GM06990 (cell line): Measurements from ENCODE around the gene ZNF296.

Experiments used
- DNase-seq: peaks from one replicate; pipeline ENCODE4 v3.0.0-alpha.2; 2011; ENCODE audit not compliant: insufficient read length; ENCODE audit errors: extremely low read depth
- H3K27me3 ChIP-seq: replicated peaks from 2 replicates; pipeline ENCODE4 v1.6.0; 2011; ENCODE audit warnings: low read length; ENCODE audit not compliant: control insufficient read depth, insufficient read depth
- H3K36me3 ChIP-seq: 2 replicates; pipeline ENCODE4 v1.5.1; 2011; ENCODE audit warnings: low read length; ENCODE audit not compliant: control insufficient read depth, insufficient read depth
- H3K4me3 ChIP-seq: replicated peaks from 2 replicates; pipeline ENCODE4 v1.5.1; 2011; ENCODE audit warnings: low read depth, mild to moderate bottlenecking, control low read depth, low read length
- TF ChIP-seq, protein P1 (sequence below): IDR thresholded peaks from 2 replicates; pipeline ENCODE4 v1.5.1; 2011; ENCODE audit warnings: low read length, control low read depth, mild to moderate bottlenecking, inconsistent platforms; ENCODE audit not compliant: insufficient read depth, poor library complexity, severe bottlenecking

ZNF296 gene

DNA sequence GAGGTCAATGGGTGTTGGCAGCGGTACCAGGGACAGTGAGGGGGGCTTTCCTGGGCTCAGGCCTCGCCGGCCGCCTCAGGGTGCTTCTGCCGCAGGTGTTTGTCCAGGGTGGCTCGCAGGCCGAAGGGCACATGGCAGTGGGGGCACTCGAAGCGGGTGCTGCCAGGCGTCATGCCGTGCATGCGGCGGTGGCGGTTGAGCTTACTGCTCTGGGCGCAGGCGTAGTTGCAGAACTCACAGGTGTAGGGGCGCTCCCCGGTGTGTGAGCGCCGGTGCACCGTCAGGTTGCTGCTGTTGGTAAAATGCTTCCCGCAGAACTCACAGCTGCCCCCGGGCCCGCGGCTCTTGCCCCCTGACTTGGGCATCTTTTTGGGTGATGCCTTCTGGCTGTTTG, 4.7 kb downstream of the ZNF296 start:
- TF ChIP-seq, protein P1, sequence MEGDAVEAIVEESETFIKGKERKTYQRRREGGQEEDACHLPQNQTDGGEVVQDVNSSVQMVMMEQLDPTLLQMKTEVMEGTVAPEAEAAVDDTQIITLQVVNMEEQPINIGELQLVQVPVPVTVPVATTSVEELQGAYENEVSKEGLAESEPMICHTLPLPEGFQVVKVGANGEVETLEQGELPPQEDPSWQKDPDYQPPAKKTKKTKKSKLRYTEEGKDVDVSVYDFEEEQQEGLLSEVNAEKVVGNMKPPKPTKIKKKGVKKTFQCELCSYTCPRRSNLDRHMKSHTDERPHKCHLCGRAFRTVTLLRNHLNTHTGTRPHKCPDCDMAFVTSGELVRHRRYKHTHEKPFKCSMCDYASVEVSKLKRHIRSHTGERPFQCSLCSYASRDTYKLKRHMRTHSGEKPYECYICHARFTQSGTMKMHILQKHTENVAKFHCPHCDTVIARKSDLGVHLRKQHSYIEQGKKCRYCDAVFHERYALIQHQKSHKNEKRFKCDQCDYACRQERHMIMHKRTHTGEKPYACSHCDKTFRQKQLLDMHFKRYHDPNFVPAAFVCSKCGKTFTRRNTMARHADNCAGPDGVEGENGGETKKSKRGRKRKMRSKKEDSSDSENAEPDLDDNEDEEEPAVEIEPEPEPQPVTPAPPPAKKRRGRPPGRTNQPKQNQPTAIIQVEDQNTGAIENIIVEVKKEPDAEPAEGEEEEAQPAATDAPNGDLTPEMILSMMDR = no peak
- no peak overlapping the region for H3K4me3 ChIP-seq
- H3K36me3 ChIP-seq = peaks cover 29% of the 10 kb centered on the region
- H3K27me3 ChIP-seq = no peaks in the 10 kb centered on the region
- DNase-seq = no peak

DNA sequence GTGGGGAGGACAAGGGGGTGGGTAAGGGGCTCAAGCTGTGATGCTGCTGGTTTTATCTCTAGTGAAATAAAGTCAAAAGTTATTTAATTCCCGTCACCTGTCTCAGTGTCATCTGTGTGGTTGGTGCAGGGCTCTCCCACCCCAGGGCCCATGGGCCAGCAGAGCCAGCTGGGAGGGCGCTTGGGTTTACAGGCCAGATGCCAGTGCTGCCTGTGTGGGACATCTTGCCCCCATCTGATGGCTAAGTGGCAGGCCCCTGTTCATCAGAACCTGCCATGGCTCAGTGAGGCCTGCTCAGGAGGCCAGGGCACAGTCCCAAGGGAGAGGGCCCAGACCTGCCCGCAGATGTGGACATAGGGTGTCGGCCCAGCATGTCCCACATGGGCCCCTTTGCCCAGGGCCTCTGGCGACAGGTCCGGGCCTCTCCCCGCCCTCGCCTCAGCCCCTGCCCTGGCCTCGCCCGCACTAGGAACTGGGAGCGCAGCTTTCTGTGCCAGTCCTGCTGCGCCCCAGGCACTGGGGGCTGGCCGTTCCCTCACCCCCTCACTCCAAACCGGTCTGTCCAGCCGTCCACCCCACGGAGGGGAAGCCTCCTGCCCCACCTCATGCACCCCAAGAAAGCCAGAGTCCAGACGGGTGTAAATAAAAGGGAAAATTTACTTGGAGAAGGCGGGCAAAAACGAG, 5.3 kb downstream of the ZNF296 start:
- TF ChIP-seq, protein P1 = no peak
- no peak overlapping the region for H3K4me3 ChIP-seq
- DNase-seq = no peak
- H3K36me3 ChIP-seq = peaks cover 29% of the 10 kb centered on the region
- H3K27me3 ChIP-seq = no peaks in the 10 kb centered on the region

DNA sequence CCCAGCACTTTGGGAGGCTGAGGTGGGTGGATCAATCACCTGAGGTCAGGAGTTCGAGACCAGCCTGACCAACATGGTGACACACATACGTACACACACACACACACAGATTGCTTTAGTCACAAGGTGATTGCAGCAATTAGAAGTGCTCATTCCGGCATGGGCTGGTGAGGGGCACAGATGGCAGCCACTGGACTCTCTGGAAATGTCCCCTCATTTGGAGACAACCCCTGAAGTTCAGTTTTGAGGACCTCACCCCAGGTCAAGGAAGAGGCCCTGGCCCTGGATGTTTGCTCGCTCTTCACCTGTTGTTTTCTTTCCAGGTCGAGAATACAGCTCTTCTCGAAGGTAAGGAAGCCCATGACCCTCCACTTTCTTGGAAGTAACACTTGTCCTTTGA, 6.1 kb downstream of the ZNF296 start:
- DNase-seq = no peak
- Histone ChIP-seq H3K4me3 (no peak overlapping the region), H3K36me3 (peaks cover 31% of the 10 kb centered on the region), H3K27me3 (no peaks in the 10 kb centered on the region)
- TF ChIP-seq, protein P1 = no peak

DNA sequence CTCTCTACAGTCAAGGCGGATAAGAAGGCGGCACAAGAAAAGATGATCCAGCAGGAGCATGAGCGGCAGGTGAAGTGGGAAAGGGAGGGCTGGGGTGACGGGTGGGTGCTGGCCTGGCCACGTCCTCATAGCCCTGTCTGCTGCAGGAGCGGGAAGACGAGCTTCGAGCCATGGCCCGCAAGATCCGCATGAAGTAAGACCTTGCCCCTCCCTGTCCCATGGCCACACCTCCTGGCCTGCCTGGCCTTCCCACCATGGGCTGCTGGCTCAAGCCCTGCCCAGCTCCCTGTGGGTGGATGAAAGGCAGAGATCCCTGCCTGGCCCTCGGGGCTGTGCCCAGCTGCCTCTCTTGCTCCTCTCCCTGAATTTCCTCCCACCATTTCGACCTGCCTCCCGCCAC, 7.2 kb downstream of the ZNF296 start:
- DNase-seq = no peak
- TF ChIP-seq, protein P1 = no peak
- Histone ChIP-seq H3K4me3 (no peak overlapping the region), H3K27me3 (no peaks in the 10 kb centered on the region), H3K36me3 (peaks cover 34% of the 10 kb centered on the region)

DNA sequence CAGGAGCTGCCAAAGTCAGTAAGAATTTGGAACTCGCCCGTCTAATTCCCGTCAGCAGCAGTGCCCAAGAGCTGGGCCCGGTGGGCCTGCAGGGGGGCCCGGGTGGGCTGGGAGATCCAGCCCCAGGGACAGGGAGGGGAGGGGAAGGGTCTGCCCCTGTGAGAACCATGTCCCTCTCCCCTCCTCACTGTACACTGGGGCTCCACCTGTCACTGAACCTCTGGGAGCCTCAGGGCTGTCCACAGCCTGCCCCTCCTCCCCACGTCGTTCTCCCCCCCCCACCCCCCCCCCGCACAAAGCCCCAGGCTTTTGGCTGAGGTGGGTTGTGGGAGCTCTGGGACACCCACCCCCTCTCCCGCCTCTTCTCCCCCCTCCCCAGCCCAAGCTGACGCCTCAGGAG, 8.2 kb downstream of the ZNF296 start:
- Histone ChIP-seq H3K36me3 (peaks cover 38% of the 10 kb centered on the region), H3K4me3 (no peak overlapping the region), H3K27me3 (no peaks in the 10 kb centered on the region)
- TF ChIP-seq, protein P1 = no peak
- DNase-seq = no peak
